GM18499 (cell line): ENCODE measurements around the gene EIF4G3.
A peak's percentile ranks its signal among the peaks of the same experiment; 100 is the strongest.
"Not testable (repeated sequence)": the region's sequence is repeated elsewhere in the genome, so short reads cannot be mapped to it uniquely, and the experiment has no call there.

Experiments
- ATAC-seq: cut with Tn5 transposase; IDR thresholded peaks from one replicate; pipeline ENCODE4 v1.9.1; 2021; ENCODE audit warnings: moderate number of reproducible peaks; ENCODE audit not compliant: insufficient read depth, unreplicated experiment

EIF4G3 gene, protein sequence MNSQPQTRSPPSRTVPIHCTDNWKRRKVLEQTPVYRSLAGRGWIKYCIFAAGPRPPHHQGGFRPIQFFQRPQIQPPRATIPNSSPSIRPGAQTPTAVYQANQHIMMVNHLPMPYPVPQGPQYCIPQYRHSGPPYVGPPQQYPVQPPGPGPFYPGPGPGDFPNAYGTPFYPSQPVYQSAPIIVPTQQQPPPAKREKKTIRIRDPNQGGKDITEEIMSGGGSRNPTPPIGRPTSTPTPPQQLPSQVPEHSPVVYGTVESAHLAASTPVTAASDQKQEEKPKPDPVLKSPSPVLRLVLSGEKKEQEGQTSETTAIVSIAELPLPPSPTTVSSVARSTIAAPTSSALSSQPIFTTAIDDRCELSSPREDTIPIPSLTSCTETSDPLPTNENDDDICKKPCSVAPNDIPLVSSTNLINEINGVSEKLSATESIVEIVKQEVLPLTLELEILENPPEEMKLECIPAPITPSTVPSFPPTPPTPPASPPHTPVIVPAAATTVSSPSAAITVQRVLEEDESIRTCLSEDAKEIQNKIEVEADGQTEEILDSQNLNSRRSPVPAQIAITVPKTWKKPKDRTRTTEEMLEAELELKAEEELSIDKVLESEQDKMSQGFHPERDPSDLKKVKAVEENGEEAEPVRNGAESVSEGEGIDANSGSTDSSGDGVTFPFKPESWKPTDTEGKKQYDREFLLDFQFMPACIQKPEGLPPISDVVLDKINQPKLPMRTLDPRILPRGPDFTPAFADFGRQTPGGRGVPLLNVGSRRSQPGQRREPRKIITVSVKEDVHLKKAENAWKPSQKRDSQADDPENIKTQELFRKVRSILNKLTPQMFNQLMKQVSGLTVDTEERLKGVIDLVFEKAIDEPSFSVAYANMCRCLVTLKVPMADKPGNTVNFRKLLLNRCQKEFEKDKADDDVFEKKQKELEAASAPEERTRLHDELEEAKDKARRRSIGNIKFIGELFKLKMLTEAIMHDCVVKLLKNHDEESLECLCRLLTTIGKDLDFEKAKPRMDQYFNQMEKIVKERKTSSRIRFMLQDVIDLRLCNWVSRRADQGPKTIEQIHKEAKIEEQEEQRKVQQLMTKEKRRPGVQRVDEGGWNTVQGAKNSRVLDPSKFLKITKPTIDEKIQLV (N-terminal part only)

DNA sequence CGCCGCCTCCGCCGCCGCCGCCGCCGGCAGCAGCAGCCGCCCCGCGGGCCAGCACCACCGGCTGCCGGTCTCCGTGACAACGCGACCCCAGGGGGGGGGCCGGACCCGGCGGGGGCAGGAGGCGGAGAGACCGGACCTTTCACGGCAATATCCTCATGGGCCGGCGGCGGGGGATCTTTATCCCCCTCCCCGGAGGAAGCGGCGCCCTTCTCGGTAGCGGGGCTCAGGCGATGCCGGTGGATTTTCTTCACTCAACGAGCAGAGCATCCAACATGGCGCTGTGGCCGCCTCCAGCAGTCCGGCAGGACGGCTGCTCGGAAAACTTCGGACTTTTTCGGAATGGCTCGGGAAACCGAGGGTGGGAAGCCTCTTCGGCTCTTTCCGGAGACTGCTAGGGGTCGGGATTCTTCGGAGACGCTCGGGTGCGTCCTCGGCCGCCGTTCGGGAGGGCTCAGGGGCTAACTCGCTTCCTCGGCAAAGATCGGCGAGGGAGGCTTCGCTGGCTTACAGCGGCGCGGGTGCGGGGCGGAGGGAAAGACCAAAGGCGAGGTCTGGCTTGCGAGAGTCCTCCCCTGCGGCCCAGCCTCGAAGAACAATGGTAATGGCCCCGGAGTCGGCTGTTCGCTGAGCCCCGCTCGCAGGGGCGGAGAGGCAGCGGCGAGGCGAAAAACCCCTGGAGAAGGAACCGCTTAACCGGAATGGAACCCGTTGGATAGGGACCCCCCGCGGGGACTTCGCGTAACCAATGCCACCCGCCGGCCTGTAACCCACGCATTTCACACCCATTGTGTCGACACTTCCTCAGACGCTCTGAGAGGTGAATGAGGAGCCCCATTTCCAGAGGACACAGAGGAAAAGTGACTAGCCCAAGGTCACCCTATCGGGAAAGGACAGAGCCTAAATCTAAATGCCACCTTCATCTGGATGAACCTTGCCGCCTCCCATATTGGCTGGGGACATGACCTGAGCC is at the start of gene EIF4G3:
TSS of gene EIF4G3 (minus strand) at position 312 of the 970 bp plus-strand sequence. CDS start 174,155 bp downstream, outside the sequence.
- ATAC-seq: peak; percentile 94

DNA sequence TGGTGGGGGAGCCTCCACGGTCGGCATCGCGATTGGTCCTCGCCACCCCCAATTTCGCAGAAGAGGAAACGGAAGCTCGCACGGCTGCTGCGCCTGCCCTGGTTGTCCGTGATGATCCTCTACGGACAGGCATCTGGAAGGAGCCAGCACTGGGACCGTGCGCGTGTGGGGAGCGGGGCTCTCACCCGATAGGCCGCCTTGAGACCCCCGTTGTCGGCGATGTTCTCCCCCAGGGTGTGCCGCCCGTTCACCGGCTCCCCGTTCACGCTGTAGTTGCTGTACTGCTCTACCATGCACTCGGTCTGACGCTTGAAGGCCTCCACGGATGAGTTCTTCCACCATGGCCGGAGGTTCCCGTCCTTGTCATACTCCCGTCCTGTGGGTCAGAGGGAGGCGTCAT is 48.4 kb upstream of the EIF4G3 start:
- ATAC-seq: no peak

DNA sequence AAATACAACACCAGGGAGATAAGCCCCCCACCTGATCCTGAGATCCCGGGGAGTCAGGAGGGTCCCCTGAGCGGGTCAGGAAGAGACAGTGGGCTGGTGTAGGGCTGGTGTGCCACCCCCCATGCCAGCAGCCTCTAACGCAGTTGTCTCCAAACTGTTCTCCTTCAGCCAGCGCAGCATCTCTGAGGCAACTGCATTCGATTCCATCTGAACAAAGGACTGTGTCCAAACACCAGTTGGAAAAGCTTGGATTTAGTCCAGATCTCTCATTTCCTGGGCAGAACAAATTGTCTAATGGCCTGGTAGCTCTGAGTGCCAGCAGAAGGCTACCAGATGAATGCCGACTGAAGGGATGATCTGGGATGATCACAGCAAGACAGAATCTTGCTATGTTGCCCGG is 44.1 kb upstream of the EIF4G3 start:
- no peak for ATAC-seq

DNA sequence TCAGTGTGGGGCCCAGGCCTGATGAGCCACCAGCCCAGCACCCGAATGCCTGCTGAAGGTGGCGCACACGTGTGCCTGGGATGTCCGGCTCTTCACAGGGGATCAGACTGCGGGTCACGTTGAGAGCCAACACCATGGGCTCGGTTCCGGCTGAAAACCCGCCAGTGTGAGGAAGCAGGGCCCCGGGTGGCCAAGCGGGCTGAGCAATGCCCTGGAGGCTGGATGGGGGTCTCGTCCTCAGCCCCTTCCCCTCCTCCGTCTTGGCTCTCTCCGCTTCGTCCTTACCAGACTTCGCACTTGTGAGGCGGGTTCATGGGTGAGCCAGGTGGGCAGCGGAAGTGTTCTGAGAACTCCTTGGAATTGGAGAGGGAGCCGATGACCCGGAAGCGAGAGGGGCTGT is 43.0 kb upstream of the EIF4G3 start:
- ATAC-seq: no peak

DNA sequence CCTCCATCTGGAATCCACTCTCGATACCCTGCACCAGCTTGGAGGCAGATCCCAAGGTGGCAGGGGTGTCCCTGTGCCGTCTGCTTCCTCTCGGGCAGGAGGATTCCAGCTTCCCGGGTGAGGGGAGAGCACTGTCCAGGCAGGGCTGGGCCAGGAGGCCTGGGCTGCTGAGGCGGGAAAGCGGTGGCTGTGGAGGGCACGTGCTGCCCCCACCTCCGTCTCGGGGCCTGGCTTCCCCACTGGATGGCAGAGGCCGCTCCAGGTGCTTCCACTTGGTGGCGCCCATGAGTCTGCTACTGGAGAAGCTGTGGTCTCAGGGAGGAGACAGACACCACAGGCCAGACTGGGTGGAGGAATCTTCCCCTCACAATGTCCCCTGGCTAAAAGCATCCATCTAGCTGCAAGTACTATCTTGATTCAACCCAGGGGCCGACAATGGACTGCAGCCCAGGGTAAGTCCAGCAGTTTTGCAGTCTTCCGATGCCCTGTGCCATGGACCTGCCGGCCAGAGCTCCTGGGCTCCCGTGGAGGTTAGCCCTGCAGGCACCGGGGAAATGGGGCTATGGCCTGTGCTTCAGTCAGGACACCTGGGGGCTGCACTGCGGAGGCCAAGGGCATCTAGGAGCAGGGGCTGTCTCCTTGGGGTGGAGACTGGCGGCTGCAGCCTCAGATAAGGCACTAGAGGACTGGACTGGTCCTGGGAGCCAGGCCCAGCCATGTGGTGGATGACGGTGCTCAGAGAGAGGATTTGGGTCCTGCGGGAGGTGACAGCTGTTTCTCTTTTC is 41.3 kb upstream of the EIF4G3 start:
- ATAC-seq: no peak

DNA sequence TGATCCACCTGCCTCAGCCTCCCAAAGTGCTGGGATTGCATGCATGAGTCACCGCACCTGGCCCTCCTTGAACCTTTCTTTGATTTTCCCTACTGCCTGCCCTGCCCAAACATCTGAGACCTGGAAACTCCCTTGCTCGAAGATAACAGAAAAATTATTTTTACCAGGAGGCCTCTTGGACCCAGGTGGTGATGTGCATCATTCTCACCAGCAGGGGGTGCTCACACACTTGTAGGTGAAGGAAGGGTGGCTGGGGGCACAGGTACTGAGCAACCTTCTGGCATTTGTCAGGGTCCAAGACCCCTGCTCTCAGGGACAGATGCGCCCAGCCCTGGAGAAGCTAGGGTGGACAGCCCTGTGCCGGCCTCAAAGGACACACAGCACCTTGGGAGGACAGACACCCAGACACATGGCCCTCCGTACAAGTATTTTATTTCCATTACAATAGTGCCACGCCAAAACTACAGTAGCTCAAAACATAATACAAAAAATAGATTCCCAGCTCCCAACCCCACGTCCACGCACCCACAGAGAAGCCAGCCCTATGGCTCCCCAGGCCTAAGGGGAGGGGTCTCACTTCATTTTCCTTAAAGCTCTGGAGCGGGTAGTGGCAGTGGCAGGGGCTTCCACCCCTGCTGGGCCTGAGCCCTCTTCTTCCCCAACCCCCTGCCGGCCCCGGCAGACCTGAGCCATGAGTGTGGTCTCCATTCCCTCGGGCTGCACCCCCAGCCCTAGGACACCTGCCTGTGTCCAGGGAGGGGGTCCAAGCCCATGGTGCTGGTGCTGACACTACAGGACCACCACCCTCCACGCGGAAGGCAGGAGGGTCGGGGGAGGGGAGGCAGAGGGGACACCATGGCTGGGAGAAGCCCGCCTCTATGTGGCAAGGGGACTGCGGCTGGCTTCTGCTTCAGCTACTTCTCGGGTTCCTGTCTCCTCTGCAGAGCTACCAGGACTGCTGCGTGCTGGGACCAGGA is 40.4 kb upstream of the EIF4G3 start:
- no peak for ATAC-seq

DNA sequence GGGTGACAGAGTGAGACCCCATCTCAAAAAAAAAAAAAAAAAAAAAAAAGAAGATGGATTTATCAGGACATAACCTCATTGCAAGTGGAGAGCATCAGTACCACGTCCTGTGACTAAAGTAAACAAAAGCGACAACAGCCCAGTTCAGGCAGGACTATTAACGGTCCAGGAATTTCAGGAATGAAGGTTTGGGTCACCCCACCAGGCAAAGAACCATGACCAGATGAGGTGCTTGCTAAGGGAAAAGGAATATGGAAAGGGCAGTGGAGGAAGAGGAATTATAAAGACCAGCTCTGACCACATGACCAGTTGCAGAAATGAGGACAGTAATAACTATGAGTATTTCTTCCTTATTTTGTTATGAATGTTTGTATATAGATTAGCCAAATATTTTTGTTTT is 35.4 kb upstream of the EIF4G3 start:
- ATAC-seq: no peak

DNA sequence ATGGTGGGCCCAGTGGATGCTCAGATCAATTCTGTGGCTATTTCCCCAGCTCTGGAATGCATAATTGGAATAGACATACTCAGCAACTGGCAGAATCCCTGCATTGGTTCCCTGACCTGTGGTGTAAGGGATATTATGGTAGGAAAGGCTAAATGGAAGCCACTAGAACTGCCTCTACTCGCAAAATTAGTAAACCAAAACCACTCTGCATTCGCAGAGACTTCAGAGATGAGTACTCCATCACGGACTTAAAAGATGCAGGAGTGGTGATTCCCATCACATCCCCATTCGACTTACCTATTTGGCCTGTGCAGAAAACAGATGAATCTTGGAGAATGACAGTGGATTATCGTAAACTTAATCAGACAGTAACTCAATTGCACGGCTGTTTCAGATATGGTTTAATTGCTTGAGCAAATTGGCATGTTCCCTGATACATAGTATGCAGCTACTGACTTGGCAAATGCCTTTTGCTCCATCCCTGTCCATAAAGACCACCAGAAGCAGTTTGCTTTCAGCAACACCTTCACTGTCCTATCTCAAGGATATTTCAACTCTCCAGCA is 31.5 kb upstream of the EIF4G3 start:
- ATAC-seq: not testable (repeated sequence)

DNA sequence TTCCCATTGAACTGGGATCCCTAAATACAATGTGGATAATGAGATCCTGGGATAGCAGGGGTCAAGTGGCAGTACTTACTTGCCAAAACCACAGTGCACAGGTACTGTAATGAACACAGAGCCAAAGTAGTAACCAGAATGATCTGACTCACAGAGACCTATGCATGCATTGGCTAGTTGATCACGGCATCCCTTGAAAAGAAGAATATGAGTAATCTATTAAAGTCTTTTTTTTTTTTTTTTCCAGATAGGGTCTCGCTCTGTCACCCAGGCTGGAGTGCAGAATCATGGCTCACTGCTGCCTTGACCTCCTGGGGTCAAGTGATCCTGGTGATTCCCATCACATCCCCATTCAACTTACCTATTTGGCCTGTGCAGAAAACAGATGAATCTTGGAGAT is 29.4 kb upstream of the EIF4G3 start:
- no peak for ATAC-seq

DNA sequence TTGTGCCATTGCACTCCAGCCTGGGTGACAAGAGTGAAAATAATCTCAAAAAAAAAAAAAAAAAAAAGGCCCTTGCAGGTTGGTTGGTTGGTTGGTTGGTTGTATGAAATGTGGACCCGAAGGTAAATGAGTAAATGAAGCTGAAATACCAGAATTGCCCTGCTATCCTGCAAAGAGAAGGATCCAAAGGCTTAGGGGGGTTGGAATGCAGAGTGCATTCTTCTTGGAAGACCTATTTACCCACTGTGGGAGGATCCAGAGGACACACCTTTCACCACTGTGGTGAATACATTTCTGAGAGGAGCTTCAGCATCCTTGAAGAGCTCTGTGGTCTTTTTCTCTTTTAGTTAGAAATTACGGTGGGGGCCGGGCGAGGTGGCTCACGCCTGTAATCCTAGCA is 28.7 kb upstream of the EIF4G3 start:
- ATAC-seq: no peak

DNA sequence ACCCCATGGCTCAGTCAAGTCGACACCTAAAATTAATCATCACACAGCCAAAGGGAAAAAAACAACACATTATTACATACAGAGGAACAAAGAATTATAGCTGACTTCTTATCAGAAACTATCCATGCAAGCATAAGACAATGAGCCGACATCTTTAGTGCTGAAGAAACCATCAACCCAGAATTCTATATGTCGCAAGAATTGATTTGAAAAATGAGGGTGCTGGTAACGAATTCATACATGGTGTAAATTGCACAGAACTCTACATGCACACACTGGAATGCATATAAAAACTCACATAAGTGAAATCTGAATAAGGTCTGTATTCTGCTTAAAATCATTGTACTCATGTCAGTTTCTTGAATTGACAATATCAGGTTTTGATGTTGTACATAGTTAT is 25.0 kb upstream of the EIF4G3 start:
- ATAC-seq: no peak

DNA sequence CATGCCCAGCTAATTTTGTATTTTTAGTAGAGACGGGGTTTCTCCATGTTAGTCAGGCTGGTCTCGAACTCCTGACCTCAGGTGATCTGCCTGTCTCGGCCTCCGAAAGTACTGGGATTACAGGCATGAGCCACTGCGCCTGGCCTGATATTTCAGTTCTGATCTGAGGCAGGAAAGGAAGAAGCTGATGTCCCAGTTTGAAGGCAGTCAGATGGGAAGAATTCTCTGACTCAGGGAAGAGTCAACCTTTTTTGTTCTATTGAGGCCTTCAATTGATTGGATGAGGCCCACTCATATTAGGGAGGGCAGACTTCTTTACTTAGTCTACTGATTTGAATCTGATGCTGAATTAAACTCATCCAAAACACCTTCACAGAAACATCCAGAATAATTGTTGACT is 24.5 kb upstream of the EIF4G3 start:
- ATAC-seq: not testable (repeated sequence)

DNA sequence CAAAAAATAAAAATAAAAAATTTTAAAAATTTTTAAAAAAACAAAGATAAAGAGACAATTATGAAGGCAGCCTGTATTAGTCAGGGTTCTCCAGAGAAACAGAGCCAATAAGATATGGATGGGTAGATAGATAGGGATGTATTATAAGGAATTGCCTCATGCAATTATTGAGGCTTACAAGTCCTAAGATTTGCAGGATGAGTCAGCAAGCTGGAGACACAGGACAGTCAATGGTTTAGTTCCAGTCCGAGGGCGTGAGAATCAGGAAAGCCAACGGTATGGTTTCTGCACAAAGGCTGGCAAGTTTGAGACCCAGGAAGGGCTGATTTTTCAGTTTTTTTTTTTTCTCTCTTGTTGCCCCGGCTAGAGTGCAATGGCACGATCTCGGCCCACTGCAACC is 24.1 kb upstream of the EIF4G3 start:
- no peak for ATAC-seq

DNA sequence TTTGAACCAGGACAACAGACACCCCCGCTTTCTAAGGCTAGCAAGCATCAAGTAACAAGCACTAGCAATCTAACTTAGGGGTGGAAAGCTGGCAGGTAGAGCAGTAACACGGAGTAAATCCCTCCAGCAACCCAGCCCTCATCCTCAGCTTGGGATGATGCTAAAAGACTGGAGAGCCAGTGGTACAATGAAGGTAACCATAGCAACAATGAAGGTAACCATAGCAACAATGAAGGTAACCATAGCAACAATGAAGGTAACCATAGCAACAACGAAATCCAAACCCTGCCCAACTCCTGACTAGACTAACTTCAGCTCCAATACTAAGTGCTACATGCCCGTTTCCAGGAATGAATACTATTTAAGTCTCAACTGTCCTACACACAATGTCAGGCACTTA is 22.2 kb upstream of the EIF4G3 start:
- ATAC-seq: no peak

DNA sequence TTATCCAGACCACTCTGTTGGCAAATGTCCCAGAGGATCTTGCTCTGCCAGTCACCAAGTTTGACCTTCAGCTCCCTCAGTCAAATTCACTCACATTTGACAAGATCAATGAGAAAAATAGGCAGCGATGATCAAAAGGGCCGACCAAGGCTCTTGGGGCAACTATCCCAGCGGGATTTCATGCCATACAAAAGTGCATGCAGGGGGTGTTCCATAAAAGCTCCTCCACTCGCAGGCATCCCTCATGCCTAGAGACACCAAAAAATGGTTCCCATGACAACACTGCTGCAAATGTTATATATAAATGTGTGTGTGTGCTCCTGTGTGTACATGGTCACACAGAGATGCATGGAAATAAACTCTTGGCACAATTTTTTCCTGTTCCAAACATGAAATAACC is 16.2 kb upstream of the EIF4G3 start:
- ATAC-seq: no peak

DNA sequence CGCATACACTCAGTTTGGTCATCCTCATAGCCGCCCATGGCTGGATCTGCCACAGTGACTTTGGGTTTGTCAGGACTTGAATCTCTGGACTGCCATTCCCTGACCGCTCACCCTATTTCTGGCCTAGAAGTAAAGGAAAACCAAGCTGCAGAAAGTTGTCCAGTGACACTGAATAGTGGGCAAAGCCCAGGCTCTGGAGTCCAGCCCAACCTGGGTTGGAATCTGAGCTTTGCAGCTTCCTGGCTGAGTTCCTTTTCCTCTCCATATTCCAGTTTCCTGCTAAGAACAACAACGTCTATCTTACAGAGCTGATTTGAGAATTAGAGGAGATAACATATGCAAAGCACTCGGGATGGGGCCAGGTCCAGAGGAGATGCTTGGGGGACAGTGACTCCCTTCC is 15.6 kb upstream of the EIF4G3 start:
- no peak for ATAC-seq

DNA sequence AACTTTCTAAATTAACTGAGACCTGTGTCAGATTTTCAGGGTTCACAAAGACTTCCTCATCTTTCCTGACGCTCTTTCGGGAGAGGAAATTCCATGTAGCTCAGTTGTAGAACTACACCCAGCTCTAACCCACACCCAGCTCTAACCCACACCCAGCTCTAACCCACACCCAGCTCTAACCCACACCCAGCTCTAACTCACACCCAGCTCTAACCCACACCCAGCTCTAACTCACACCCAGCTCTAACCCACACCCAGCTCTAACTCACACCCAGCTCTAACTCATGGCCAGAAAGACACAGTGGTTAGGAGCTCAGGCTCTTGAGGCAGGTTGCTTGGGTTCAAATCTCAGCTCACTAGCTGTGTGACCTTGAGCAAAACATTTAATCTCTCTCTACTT is 14.1 kb upstream of the EIF4G3 start:
- ATAC-seq: not testable (repeated sequence)
